HepG2 (cell line): Measurements from ENCODE around the gene ASZ1.

Experiments
- AGO2 ChIP-seq: fragments of 200-400 bp; formaldehyde crosslinking; optimal IDR thresholded peaks from 2 replicates; pipeline ENCODE3; 2017; ENCODE audit warnings: mild to moderate bottlenecking, low read depth, low read length, moderate library complexity
- CTCF ChIP-seq: sonication (generic); formaldehyde crosslinking; IDR thresholded peaks from 2 replicates; pipeline ENCODE4 v1.5.0; 2020; ENCODE audit warnings: mild to moderate bottlenecking, missing genetic modification reagents, moderate library complexity
- GABPA ChIP-seq, 2 experiments: IDR thresholded peaks; 2 replicates each; pipeline ENCODE4 v1.6.1; 2011 to 2016; ENCODE audit warnings: low read depth in 2 of 2, low read length in 1 of 2, missing biosample characterization in 1 of 2, missing genetic modification characterization in 1 of 2
- GMEB1 ChIP-seq: sonication (generic); formaldehyde crosslinking; IDR thresholded peaks from 2 replicates; pipeline ENCODE4 v1.5.1; 2020; ENCODE audit warnings: missing genetic modification reagents, mild to moderate bottlenecking, borderline replicate concordance
- HMGXB4 ChIP-seq, 2 experiments: sonication (generic) in 1 of 2; formaldehyde crosslinking in 1 of 2; IDR thresholded peaks; 2 replicates each; pipeline versions ENCODE4 v1.4.0 to v1.6.1; 2018 to 2020; ENCODE audit warnings: missing genetic modification reagents in 2 of 2, borderline replicate concordance in 1 of 2, low read depth in 1 of 2, mild to moderate bottlenecking in 1 of 2, missing biosample characterization in 1 of 2
- NFIB ChIP-seq: sonication (generic); formaldehyde crosslinking; IDR thresholded peaks from 2 replicates; pipeline ENCODE4 v1.9.0; 2021; ENCODE audit warnings: missing genetic modification reagents, mild to moderate bottlenecking, borderline replicate concordance
- RAD21 ChIP-seq: fragments of 450-650 bp; formaldehyde crosslinking; IDR thresholded peaks from 2 replicates; pipeline ENCODE4 v1.5.0; 2020; ENCODE audit warnings: mild to moderate bottlenecking
- TAF1 ChIP-seq: sonication (generic); formaldehyde crosslinking; IDR thresholded peaks from 2 replicates; pipeline ENCODE4 v1.4.0; 2020; ENCODE audit warnings: missing genetic modification reagents
- ZNF512 ChIP-seq: sonication (generic); formaldehyde crosslinking; IDR thresholded peaks from 2 replicates; pipeline ENCODE4 v1.4.0; 2020; ENCODE audit warnings: mild to moderate bottlenecking, missing genetic modification reagents
- ZNF530 ChIP-seq: sonication (generic); formaldehyde crosslinking; IDR thresholded peaks from 2 replicates; pipeline ENCODE4 v1.5.0; 2020; ENCODE audit warnings: low read depth, mild to moderate bottlenecking, missing genetic modification reagents

GRCh38 chr7:117383483-117384189 is 43.7 kb downstream of the ASZ1 start:
- no peak for TF ChIP-seq AGO2
- no peak for TF ChIP-seq NFIB
- no peak for TF ChIP-seq ZNF530
- TF ChIP-seq HMGXB4 (CRISPR knock-in tag; IDR thresholded peaks at IDR 0.05; ENCODE audit: borderline replicate concordance in 1 of 2, low read depth in 1 of 2): no peak
- no peak for TF ChIP-seq GABPA (IDR thresholded peaks at IDR 0.05; ENCODE audit: low read depth, low read length)
- TF ChIP-seq GABPA (CRISPR knock-in tag; IDR thresholded peaks at IDR 0.05; ENCODE audit: low read depth): no peak
- no peak for TF ChIP-seq RAD21 (CRISPR knock-in tag)
- TF ChIP-seq TAF1: no peak
- TF ChIP-seq GMEB1: no peak
- TF ChIP-seq ZNF512: no peak
- no peak for TF ChIP-seq CTCF
